Hindlimb muscle (tissue), 1 donor: ENCODE results near the gene OGDH. TPM values are rescaled to one million over a fixed set of nuclear protein-coding genes. Genes with fewer than 3 reads are reported as not detected.
A peak's percentile ranks its signal among the peaks of the same experiment; 100 is the strongest.
"Not testable (repeated sequence)": the region's sequence is repeated elsewhere in the genome, so short reads cannot be mapped to it uniquely, and the experiment has no call there.

Experiments
- DNase-seq: peaks from one replicate; pipeline ENCODE4 v3.0.0-alpha.2; 2013
- polyA plus RNA-seq: library from polyadenylated mRNA; unstranded; fragments of 120-200 nt; gene quantifications from one replicate; pipeline ENCODE4 v1.2.1, GENCODE V29; 2013; ENCODE audit not compliant: insufficient read length

OGDH gene
- polyA plus RNA-seq, 1 donor: 66.4 TPM

DNA sequence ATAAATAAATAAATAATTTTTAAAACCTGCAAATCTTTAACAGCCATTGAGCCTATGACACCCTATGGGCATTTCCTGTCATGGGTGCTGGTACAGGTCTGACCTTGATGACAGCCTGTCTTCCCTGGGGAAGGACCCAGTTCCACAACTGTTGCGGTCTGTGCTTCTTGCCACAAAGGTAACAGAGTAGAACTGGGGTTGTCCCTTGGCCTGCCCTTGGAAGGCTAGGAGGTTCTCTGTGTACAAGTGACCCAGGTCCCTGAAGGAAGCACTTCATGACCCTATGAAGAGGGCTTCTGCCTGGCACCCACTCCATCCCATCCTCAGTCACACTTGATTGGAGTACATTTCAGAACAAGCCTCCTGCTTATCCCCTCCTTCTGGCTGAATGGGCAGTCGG, 66.9 kb downstream of the OGDH start:
- no peak for DNase-seq

DNA sequence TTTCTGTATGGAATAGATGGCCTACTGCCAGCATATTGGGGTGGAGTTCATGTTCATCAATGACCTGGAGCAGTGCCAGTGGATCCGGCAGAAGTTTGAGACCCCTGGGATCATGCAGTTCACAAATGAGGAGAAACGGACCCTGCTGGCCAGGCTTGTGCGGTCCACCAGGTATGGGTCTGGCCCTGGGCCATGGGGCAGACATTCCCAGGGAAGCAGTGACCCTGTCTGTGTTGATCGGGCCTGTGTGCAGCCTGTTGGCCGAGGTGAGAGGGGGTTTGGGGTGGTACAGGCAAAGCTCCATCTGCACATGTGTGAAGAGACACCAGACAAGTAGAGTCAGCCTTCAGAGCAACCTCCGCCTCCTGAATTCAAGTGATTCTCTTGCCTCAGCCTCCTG, 67.3 kb downstream of the OGDH start:
- no peak for DNase-seq

GRCh38 chr7:44674381-44674780, 68.0 kb downstream of the OGDH start:
- no peak for DNase-seq

DNA sequence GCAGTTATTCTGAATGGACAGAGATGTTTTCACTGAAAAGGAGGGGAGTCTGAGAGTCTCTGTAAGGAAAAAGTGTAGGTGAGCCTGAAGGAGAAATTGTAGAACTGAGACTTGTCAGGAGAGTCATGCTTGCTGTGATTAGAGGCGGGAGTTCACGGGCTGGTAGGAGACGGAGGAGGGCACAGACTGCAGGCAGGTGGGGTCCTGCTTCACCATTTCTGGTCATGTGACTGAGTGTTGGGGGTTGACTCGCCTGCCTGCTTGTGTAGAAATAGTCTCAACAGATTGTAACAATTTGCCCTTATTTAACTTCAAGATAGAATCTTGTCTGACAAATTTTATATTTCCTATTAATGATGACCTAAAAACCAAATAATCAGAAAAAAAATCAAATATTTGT, 70.3 kb downstream of the OGDH start:
- DNase-seq: no peak

- no peak for DNase-seq
These were observed 71.7 kb downstream of the OGDH start for GRCh38 chr7:44678101-44678470.

DNA sequence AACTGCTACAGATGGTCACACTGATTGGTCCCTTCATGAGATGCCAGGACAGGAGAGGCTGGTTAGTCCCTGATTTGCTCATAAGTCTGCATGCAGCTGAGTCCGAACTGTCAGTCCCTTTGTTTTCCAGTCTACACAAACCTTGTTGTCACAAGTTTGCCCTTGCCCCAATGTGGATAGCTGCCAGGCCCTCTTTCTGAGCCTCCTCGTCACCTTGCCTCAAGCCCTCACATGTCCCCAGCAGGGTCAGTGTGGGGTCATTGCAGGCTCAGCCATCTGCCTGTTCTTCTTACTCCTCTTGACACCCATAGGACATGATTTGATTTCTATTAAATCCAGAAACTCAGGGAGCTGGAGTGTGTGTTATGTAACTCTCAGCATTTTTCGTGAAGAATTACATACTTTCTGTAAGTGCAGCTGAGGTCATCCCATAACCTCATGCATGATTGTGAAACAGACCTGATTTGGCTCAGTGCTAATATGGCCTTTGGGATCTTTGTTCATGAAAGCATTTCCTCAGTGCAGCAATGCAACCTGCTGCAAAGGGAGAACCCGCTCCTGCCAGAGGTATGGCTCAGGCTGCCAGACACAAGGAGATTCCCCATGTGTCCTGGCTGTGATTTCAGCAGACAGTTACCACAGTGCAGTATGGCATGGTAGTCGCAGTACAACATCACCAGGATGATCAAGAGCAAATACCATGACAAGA, 72.2 kb downstream of the OGDH start:
- peak; percentile 31 for DNase-seq

GRCh38 chr7:44681645-44682044, 75.2 kb downstream of the OGDH start:
- no peak for DNase-seq

DNA sequence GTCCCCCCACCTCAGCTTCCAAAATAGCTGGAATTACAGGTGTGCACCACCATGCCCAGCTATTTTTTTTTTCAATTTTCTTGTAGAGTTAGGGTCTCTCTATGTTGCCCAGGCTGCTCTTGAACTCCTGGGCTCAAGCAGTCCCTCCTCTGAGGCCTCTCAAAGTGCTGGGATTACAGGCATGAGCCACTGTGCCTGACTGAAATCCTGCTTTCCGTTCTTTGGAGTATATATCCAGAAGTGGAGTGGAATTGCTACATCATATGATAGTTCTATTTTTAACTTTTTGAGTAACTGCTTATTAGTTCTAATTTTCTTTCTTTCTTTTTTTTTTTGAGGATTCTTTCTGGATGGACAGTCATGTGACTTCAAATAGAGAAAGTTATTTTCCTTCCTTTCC, 79.3 kb downstream of the OGDH start:
- no peak for DNase-seq

GRCh38 chr7:44689427-44689826, 83.0 kb downstream of the OGDH start:
- DNase-seq: no peak

DNA sequence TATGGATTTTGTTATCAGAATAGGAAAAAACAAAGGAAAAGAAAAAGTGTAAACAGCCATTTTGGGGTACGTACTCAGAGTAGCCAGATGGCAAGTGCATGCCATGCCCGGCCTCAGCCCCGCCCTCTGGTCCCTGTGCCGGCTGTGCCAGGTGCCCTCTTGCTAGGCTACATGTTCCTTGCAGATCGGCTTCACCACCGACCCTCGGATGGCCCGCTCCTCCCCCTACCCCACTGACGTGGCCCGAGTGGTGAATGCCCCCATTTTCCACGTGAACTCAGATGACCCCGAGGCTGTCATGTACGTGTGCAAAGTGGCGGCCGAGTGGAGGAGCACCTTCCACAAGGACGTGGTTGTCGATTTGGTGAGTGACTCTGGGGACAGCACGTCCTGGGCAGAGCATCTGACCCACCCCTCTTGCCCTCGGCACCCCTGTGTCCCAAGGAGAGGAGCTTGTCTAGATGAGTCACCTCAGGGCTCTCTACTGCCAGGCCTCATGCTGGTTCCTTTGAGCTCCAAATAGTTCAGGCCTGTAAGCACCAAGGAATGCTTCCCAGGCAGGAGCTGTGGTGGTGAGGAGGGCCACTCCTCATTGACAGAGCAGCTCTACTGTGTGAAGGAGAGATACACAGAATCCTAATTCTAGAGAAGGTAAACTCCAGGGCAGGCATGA, 87.3 kb downstream of the OGDH start:
- no peak for DNase-seq

DNA sequence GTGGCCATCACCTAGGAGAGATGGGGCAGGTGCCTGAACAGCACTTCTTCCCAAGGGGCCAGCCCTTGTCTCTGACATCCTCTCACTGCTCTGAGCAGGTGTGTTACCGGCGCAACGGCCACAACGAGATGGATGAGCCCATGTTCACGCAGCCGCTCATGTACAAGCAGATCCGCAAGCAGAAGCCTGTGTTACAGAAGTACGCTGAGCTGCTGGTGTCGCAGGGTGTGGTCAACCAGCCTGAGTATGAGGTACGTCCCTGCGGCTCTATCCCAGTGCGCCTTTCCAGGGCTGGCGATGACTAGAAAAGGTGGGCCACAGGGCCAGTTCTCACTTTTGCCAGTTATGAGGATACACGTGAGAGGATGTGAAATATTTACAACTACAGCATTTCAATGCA, 87.9 kb downstream of the OGDH start:
- DNase-seq: no peak

- no peak for DNase-seq
These were observed 88.3 kb downstream of the OGDH start for GRCh38 chr7:44694766-44695165.

DNA sequence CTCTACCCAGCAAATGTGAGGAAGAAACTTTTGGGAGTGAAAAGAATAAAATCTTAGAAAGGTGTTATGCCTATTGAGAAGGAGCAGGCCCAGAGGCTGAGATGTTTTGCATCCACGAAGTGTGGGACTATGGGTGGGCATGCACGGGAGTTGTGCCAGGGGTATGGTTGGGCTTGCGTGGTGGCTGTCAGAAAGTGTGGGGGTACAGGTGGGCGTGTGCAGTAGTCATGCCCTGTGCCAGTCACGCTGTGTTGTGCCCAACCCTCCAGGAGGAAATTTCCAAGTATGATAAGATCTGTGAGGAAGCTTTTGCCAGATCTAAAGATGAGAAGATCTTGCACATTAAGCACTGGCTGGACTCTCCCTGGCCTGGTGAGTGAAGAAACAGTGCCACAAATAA, 89.3 kb downstream of the OGDH start:
- no peak for DNase-seq

GRCh38 chr7:44696728-44697127, 90.3 kb downstream of the OGDH start:
- DNase-seq: no peak

DNA sequence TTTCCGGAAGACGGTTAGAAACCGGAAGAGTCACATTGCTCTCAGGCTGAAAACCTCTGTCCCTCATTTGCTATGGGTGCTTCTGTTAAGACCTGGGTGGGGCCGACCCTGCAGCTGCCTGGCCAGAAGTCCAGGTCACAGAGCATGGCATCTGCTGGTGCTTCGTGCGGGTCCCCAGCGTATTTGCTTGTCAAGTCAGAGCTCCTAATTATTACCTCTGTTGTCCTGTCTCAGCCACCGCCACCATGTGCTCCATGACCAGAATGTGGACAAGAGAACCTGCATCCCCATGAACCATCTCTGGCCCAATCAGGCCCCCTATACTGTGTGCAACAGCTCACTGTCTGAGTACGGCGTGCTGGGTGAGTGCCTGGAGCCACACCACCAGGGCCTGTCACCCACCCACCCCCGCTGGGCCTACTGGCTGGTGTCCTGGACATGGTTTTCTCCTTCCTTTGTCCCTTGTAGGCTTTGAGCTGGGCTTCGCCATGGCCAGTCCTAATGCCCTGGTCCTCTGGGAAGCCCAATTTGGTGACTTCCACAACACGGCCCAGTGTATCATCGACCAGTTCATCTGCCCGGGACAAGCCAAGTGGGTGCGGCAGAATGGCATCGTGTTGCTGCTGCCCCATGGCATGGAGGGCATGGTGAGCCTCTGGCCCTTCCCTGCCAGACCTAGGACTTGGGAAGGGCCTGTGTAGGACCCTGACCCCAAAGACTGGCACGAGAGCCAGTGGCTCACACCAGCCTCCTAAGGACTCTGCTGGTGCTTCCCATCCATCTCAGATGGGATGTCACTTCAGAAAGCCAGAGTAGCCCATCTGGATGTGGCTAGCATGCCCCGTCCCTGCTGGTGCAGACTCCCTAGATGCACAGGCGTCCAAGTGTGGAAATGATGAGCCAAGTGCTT, 91.0 kb downstream of the OGDH start:
- DNase-seq: no peak

GRCh38 chr7:44698046-44698580, 91.7 kb downstream of the OGDH start:
- no peak for DNase-seq

DNA sequence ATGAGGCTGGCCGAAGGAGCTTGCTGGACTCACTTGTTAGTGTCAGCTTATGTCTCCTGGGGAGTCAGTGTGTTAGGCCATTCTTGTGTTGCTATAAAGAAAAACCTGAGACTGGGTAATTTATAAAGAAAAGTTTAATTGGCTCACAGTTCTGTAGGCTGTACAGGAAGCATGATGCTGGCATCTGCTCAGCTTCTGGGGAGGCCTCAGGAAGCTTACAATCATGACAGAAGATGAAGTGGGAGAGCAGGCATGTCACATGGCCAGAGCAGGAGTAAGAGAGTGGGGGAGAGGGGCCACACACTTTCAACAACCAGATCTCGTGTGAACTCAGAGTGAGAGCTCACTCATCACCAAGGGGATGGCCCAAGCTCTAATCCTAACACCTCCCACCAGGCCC, 93.2 kb downstream of the OGDH start:
- DNase-seq: not testable (repeated sequence)

- DNase-seq: no peak
These were observed 93.9 kb downstream of the OGDH start for GRCh38 chr7:44700322-44700721.

DNA sequence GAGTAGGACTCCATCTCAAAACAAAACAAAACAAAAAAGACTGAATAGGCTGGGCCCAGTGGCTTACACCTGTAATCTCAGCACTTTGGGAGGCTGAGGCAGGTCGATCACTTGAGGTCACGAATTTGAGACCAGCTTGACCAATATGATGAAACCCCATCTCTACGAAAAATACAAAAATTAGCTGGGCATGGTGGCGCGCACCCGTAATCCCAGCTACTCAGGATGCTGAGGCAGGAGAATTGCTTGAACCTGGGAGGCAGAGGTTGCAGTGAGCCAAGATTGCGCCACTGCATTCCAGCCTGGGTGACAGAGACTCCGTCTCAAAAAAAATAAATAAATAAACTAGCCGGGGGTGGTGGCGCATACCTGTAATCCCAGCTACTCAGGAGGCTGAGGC, 97.0 kb downstream of the OGDH start:
- DNase-seq: not testable (repeated sequence)

- no peak for DNase-seq
These were observed 97.5 kb downstream of the OGDH start for GRCh38 chr7:44703921-44704320.

DNA sequence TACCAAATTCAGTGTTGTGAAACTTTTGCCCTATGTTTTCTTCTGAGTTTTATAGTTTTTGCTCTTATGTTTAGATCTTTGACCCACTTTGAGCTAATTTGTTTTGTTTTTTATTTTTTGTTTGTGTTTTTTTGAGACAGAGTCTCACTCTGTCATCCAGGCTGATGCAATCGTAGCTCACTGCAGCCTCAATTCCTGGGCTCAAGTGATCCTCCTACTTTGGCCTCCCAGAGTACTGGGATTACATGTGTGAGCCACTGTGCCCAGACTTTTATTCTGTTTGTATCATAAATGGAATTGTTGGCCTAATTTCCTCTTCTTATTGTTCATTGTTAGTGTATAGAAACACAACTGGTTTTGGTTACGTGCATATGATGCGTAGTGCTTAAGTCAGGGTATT, 99.0 kb downstream of the OGDH start:
- no peak for DNase-seq

- DNase-seq: no peak
These were observed 100.5 kb downstream of the OGDH start for GRCh38 chr7:44706788-44707557.
